ENCODE measurements around the gene MAP3K5. TPM values are rescaled to one million over a fixed set of nuclear protein-coding genes. Genes with fewer than 3 reads are reported as not detected.
A peak's percentile ranks its signal among the peaks of the same experiment; 100 is the strongest.

Gene MAP3K5
- total RNA-seq, 4 donors from 2014 or later, result 18.7 to 24.1 (median 20.7) TPM

GRCh38 chr6:136608991-136609390 is 183.3 kb downstream of the MAP3K5 start:
- intact Hi-C loops (cut with DNase I), result no loop called here
- 77% methylated on average over 3 of the region's 3 CpGs for WGBS
- H3K4me1 ChIP-seq, result peaks cover 12 to 22% (median 17%) of the 10 kb centered on the region in 4 donors
- peaks cover 5 to 14% (median 8%) of the 10 kb centered on the region in 4 donors for H3K36me3 ChIP-seq
- no peak overlapping the region for H3K4me3 ChIP-seq
- H3K27me3 ChIP-seq, result no peaks in the 10 kb centered on the region
- no peaks in the 10 kb centered on the region for H3K9me3 ChIP-seq
- no peak for TF ChIP-seq POLR2A (IDR thresholded peaks at IDR 0.05; ENCODE audit: low read depth)
- TF ChIP-seq CTCF (IDR thresholded peaks at IDR 0.05), result no peak
- no peak for TF ChIP-seq POLR2AphosphoS5 (IDR thresholded peaks at IDR 0.05)
- TF ChIP-seq EP300 (IDR thresholded peaks at IDR 0.05), result no peak
- no peak for DNase-seq (ENCODE audit: extremely low spot score)
- peak overlapping the region in 2 of 4 donors; percentile 25 to 45 for H3K27ac ChIP-seq (replicated peaks in 1 of 4)

- H3K4me3 ChIP-seq, result no peak overlapping the region
- H3K9me3 ChIP-seq, result no peaks in the 10 kb centered on the region
- no peak for TF ChIP-seq POLR2A (IDR thresholded peaks at IDR 0.05; ENCODE audit: low read depth)
- peak; percentile 60 to 83 (median 62) for TF ChIP-seq CTCF (IDR thresholded peaks at IDR 0.05)
- peaks cover 12 to 22% (median 17%) of the 10 kb centered on the region in 4 donors for H3K4me1 ChIP-seq
- H3K36me3 ChIP-seq, result peaks cover 0 to 21% (median 8%) of the 10 kb centered on the region in 4 donors
- no peaks in the 10 kb centered on the region for H3K27me3 ChIP-seq
- H3K27ac ChIP-seq (replicated peaks in 1 of 4), result no peak overlapping the region
- DNase-seq (ENCODE audit: extremely low spot score), result no peak
- intact Hi-C loops (cut with DNase I), result no loop called here
- 68% methylated on average over 12 of the region's 12 CpGs for WGBS
These were observed 184.1 kb downstream of the MAP3K5 start for GRCh38 chr6:136607932-136608772.

- Histone ChIP-seq H3K27me3 (no peaks in the 10 kb centered on the region), H3K4me1 (peaks cover 12 to 22% (median 17%) of the 10 kb centered on the region in 4 donors), H3K9me3 (no peaks in the 10 kb centered on the region), H3K4me3 (no peak overlapping the region), H3K36me3 (peaks cover 0 to 16% (median 8%) of the 10 kb centered on the region in 4 donors), H3K27ac (replicated peaks in 1 of 4) (no peak overlapping the region)
- WGBS, result 80% methylated on average over 3 of the region's 3 CpGs
- DNase-seq (ENCODE audit: extremely low spot score), result no peak
- intact Hi-C loops (cut with DNase I), result no loop called here
- no peak for TF ChIP-seq POLR2A (IDR thresholded peaks at IDR 0.05; ENCODE audit: low read depth)
- no peak for TF ChIP-seq EP300 (IDR thresholded peaks at IDR 0.05)
- TF ChIP-seq POLR2AphosphoS5 (IDR thresholded peaks at IDR 0.05), result no peak
- TF ChIP-seq CTCF (IDR thresholded peaks at IDR 0.05), result no peak
These were observed 184.9 kb downstream of the MAP3K5 start for GRCh38 chr6:136607204-136607931.

GRCh38 chr6:136604928-136605510 is 187.3 kb downstream of the MAP3K5 start:
- no peak overlapping the region for H3K27ac ChIP-seq (replicated peaks in 1 of 4)
- no peaks in the 10 kb centered on the region for H3K9me3 ChIP-seq
- H3K4me1 ChIP-seq, result peaks cover 17 to 26% (median 22%) of the 10 kb centered on the region in 4 donors
- peaks cover 0 to 23% (median 8%) of the 10 kb centered on the region in 4 donors for H3K36me3 ChIP-seq
- H3K27me3 ChIP-seq, result no peaks in the 10 kb centered on the region
- TF ChIP-seq POLR2AphosphoS5 (IDR thresholded peaks at IDR 0.05) (no peak), EP300 (IDR thresholded peaks at IDR 0.05) (no peak), POLR2A (IDR thresholded peaks at IDR 0.05; ENCODE audit: low read depth) (no peak), CTCF (IDR thresholded peaks at IDR 0.05) (no peak)
- no peak overlapping the region for H3K4me3 ChIP-seq
- no peak for DNase-seq (ENCODE audit: extremely low spot score)
- intact Hi-C loops (cut with DNase I), result no loop called here
- WGBS, result 86% methylated on average over 5 of the region's 5 CpGs
